Measurements from ENCODE around the gene RPS21. TPM values are rescaled to one million over a fixed set of nuclear protein-coding genes. Genes with fewer than 3 reads are reported as not detected.

The RPS21 gene
- total RNA-seq, 2 donors from 2014 or later: 1,025 to 2,724 TPM

GRCh38 chr20:62407221-62407992 lies 20.5 kb downstream of the RPS21 start, which contains the start of gene CABLES2:
TSS of gene CABLES2 (minus strand) at chr20:62407285. CDS start at chr20:62407276, 9 bp downstream.
- Histone ChIP-seq H3K27ac (peak within 1 kb of the TSS in 1 of 2 donors; percentile 37), H3K9me3 (no peaks in the 10 kb centered on the region), H3K4me3 (peak within 1 kb of the TSS; percentile 83), H3K4me1 (ENCODE audit: control insufficient read depth in 1 of 2, low read depth in 2 of 2) (peaks cover 12 to 23% of the 10 kb centered on the region in 2 donors), H3K36me3 (no peaks in the 10 kb centered on the region), H3K27me3 (replicated peaks; ENCODE audit: insufficient read depth) (no peaks in the 10 kb centered on the region)
- peak; percentile 80 for ATAC-seq (ENCODE audit: insufficient number of reproducible peaks, low FRiP score, low read depth)
- peak; percentile 76 for DNase-seq (ENCODE audit: low spot score)
- TF ChIP-seq, protein P1, sequence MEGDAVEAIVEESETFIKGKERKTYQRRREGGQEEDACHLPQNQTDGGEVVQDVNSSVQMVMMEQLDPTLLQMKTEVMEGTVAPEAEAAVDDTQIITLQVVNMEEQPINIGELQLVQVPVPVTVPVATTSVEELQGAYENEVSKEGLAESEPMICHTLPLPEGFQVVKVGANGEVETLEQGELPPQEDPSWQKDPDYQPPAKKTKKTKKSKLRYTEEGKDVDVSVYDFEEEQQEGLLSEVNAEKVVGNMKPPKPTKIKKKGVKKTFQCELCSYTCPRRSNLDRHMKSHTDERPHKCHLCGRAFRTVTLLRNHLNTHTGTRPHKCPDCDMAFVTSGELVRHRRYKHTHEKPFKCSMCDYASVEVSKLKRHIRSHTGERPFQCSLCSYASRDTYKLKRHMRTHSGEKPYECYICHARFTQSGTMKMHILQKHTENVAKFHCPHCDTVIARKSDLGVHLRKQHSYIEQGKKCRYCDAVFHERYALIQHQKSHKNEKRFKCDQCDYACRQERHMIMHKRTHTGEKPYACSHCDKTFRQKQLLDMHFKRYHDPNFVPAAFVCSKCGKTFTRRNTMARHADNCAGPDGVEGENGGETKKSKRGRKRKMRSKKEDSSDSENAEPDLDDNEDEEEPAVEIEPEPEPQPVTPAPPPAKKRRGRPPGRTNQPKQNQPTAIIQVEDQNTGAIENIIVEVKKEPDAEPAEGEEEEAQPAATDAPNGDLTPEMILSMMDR (IDR thresholded peaks at IDR 0.05): peak; percentile 47

DNA sequence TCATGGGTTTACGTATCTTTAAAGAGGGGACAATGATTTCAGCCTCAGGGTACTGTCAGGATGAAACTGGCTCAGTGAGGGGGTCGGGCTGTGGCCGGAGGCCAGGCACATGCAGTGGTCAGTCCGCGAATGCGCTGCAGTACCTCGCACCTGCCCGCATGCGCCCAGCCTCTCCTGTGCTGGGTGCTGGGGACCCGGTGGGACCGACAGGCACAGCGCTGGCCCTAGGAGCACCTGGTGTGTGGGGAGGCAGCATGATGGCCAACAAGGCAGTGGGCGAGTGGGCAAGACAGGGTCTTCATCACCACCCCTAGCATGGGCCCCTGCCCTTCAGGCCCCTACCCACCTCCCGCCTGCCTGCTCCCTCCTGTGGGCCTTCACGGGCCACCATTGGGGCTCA lies 21.2 kb downstream of the RPS21 start:
- no peaks in the 10 kb centered on the region for H3K9me3 ChIP-seq
- DNase-seq (ENCODE audit: low spot score) (no peak), ATAC-seq (ENCODE audit: insufficient number of reproducible peaks, low FRiP score, low read depth) (no peak)
- H3K4me1 ChIP-seq (ENCODE audit: control insufficient read depth in 1 of 2, low read depth in 2 of 2): peaks cover 12 to 23% of the 10 kb centered on the region in 2 donors
- no peaks in the 10 kb centered on the region for H3K27me3 ChIP-seq (replicated peaks; ENCODE audit: insufficient read depth)
- TF ChIP-seq, protein P1 (IDR thresholded peaks at IDR 0.05): no peak
- no peaks in the 10 kb centered on the region for H3K36me3 ChIP-seq
- no peak overlapping the region for H3K4me3 ChIP-seq
- H3K27ac ChIP-seq: no peak overlapping the region

DNA sequence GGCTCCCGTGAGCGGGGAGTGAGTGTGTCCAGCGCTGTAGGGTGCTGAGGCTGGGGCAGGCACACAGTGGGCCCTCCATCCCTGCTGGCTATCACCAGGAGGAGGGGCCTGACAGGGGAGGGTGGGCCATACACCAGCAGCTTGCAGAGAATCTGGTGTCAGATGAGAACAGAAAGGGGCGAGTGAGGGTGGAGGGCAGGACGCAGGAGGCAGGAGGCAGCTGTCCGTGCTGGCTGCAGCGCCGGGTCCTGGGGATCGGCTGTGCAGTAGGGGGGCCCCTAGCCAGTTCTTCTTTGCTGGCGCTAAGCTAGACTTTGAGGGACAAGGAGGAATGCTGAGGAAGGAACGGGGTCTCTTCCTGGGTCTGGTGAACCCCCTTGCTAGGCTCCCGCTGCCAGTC lies 21.7 kb downstream of the RPS21 start:
- Histone ChIP-seq H3K27me3 (replicated peaks; ENCODE audit: insufficient read depth) (no peaks in the 10 kb centered on the region), H3K27ac (no peak overlapping the region), H3K4me1 (ENCODE audit: control insufficient read depth in 1 of 2, low read depth in 2 of 2) (peaks cover 12 to 23% of the 10 kb centered on the region in 2 donors), H3K9me3 (no peaks in the 10 kb centered on the region), H3K36me3 (no peaks in the 10 kb centered on the region), H3K4me3 (no peak overlapping the region)
- DNase-seq (ENCODE audit: low spot score) (no peak), ATAC-seq (ENCODE audit: insufficient number of reproducible peaks, low FRiP score, low read depth) (no peak)
- TF ChIP-seq, protein P1 (IDR thresholded peaks at IDR 0.05): no peak

DNA sequence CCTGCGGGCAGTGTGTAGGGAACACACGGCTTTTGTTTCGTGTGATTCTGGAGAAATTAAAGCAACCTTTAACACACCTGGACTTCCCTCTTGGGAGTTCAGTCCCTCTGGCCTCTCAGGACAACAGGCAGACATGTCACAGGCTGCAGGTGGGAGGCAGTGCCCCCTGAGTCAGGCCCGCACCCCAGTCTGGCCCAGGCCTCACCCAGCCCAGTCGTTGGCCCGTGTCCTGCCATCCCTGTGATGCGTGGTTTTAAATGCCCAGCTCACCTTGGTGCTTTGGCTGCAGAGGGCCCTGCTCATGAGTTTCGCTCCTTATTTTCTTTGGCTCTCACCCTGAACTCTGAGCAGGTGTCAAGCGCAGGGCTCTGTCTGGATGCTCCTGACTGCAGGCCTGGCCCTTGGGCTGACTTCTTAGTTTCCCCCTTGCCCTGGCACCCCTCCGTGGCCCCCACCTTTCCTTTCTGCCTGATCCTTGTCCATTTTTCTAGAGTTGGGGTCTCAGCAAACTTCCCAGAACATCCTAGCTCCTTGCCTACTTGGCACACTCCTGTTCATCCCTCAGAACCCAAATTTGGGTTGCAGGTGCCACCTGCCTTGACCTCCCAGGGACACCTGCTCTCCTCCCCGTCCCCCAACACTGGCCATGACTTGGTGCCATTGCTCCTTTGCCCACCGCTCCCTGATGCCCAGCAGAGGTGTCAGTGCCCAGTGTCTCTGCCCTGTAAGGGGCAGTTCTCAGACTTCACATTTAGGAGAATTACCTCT lies 22.4 kb downstream of the RPS21 start:
- no peaks in the 10 kb centered on the region for H3K9me3 ChIP-seq
- ATAC-seq (ENCODE audit: insufficient number of reproducible peaks, low FRiP score, low read depth): no peak
- TF ChIP-seq, protein P1 (IDR thresholded peaks at IDR 0.05): no peak

More for the DNA sequence above, 22.4 kb downstream of the RPS21 start:
- no peaks in the 10 kb centered on the region for H3K27me3 ChIP-seq (replicated peaks; ENCODE audit: insufficient read depth)
- no peak overlapping the region for H3K4me3 ChIP-seq
- H3K27ac ChIP-seq: no peak overlapping the region
- no peak for DNase-seq (ENCODE audit: low spot score)
- no peaks in the 10 kb centered on the region for H3K36me3 ChIP-seq
- H3K4me1 ChIP-seq (ENCODE audit: control insufficient read depth in 1 of 2, low read depth in 2 of 2): peaks cover 12 to 23% of the 10 kb centered on the region in 2 donors

Data from thoracic aorta (tissue), 2 donors.